ENCODE results near the gene ADAM15. TPM values are rescaled to one million over a fixed set of nuclear protein-coding genes. Genes with fewer than 3 reads are reported as not detected.

ADAM15 gene
- total RNA-seq, 1 experiment from 2014 or later: 36.3 TPM

DNA sequence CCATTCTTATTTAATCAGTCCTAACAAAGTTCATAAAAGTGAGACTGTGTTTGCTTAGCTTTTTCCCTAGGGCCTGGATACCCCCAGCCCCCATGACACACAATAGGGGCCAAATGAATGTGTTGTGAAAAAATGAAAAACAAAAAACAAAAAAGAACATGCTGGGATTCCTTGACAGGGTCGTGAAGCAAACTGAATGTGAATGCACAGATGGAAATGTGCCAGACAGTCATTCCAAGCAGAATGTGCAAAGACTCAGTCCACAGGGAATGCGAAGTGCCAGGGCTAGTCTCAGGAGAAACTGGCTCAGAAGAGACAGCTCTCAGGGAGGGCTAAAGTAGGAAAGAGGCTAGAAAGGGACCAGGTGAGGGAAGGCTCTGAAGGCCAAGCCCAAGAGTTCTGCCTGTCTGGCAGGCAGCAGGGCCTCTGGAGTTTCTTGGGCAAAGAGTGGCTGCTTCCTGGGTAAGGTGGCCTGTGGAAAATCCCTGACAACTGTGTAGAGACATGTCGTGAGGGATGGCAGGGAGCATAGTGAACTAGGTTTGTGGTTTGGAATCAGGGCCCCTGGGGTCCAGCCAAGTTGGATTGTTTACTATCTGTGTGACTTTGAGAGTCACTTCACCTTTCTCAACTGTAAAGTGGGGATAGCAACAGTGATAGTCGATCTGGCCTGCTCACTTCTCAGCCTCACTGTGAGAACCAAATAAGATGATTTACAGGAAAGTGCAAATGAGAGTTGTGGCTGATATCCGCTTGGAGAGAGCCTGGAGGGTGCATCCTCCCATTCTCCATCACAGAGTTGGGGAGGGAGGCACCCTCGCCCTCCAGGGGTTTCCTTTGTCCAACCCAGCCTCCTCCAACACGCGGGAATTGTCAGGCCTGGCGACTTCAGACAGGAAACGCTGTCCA lies 1.2 kb upstream of the ADAM15 start:
- Histone ChIP-seq H3K36me3 (ENCODE audit: insufficient read depth, low read length, poor library complexity, severe bottlenecking) (no peaks in the 10 kb centered on the region), H3K4me3 (ENCODE audit: low read depth, low read length, poor library complexity, severe bottlenecking) (peak overlapping the region; percentile 89), H3K27ac (ENCODE audit: low read depth, low read length, poor library complexity, severe bottlenecking) (peak overlapping the region; percentile 47), H3K4me1 (ENCODE audit: insufficient read depth, low read length, poor library complexity, severe bottlenecking) (peaks cover 20% of the 10 kb centered on the region), H3K9me3 (ENCODE audit: low read depth, low read length, poor library complexity, severe bottlenecking) (no peaks in the 10 kb centered on the region), H3K27me3 (replicated peaks; ENCODE audit: insufficient read depth, low read depth, low read length, poor library complexity) (no peaks in the 10 kb centered on the region)
- POLR2A ChIA-PET (ENCODE audit: low non-redundant PET): interaction anchor here (0.5 kb wide), 1 partner anchor 51 kb away, joined by 4 read pairs; no protein-coding TSS in a partner anchor
- no TSS peak for BruUV-seq (replicated peaks)
- intact Hi-C loops (cut with micrococcal nuclease; ENCODE audit: unreplicated experiment): no loop called here
- DNase-seq (ENCODE audit: low spot score): peak; percentile 39
- TF ChIP-seq EZH2 (IDR thresholded peaks at IDR 0.05; ENCODE audit: borderline replicate concordance, low read depth, low read length, poor library complexity, severe bottlenecking): no peak
- TF ChIP-seq, protein P1, sequence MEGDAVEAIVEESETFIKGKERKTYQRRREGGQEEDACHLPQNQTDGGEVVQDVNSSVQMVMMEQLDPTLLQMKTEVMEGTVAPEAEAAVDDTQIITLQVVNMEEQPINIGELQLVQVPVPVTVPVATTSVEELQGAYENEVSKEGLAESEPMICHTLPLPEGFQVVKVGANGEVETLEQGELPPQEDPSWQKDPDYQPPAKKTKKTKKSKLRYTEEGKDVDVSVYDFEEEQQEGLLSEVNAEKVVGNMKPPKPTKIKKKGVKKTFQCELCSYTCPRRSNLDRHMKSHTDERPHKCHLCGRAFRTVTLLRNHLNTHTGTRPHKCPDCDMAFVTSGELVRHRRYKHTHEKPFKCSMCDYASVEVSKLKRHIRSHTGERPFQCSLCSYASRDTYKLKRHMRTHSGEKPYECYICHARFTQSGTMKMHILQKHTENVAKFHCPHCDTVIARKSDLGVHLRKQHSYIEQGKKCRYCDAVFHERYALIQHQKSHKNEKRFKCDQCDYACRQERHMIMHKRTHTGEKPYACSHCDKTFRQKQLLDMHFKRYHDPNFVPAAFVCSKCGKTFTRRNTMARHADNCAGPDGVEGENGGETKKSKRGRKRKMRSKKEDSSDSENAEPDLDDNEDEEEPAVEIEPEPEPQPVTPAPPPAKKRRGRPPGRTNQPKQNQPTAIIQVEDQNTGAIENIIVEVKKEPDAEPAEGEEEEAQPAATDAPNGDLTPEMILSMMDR (conservative IDR thresholded peaks at IDR 0.05; ENCODE audit: low read depth, low read length): no peak
- CTCF ChIA-PET: interaction anchor here (1.0 to 1.4 kb wide), 2 partner anchors 33 to 50 kb away, joined by 7 to 10 read pairs; no protein-coding TSS in a partner anchor

DNA sequence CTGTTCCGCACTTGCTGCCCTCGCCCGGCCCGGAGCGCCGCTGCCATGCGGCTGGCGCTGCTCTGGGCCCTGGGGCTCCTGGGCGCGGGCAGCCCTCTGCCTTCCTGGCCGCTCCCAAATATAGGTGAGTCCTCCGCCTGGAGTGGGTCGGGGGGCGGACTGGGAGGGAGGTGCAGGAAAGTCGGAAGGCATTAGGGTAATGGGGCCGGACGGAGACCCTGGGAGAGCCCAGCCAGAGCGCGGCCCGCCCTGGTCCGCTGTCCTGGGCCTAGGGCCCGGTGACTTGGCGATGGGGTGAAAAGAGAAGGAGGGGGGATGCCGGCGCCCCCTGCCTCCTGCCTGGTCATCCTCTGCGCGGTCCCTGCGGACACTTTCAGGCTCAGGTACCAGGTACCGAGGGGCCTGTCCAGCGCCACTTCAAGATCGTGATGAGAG lies 243 bp downstream of the ADAM15 start:
- DNase-seq (ENCODE audit: low spot score): no peak
- H3K4me1 ChIP-seq (ENCODE audit: insufficient read depth, low read length, poor library complexity, severe bottlenecking): peaks cover 20% of the 10 kb centered on the region
- no peaks in the 10 kb centered on the region for H3K36me3 ChIP-seq (ENCODE audit: insufficient read depth, low read length, poor library complexity, severe bottlenecking)
- ChIA-PET CTCF (interaction anchor here (0.6 to 1.4 kb wide), 10 partner anchors 10 to 572 kb away, joined by 3 to 8 read pairs (median 4); partner anchors contain the start of gene SHC1), POLR2A (ENCODE audit: low non-redundant PET) (no interaction called here)
- H3K4me3 ChIP-seq (ENCODE audit: low read depth, low read length, poor library complexity, severe bottlenecking): peak overlapping the region; percentile 89
- H3K9me3 ChIP-seq (ENCODE audit: low read depth, low read length, poor library complexity, severe bottlenecking): no peaks in the 10 kb centered on the region
- no peaks in the 10 kb centered on the region for H3K27me3 ChIP-seq (replicated peaks; ENCODE audit: insufficient read depth, low read depth, low read length, poor library complexity)
- intact Hi-C loops (cut with micrococcal nuclease; ENCODE audit: unreplicated experiment): no loop called here
- no peak overlapping the region for H3K27ac ChIP-seq (ENCODE audit: low read depth, low read length, poor library complexity, severe bottlenecking)
- no TSS peak for BruUV-seq (replicated peaks)
- TF ChIP-seq, protein P1 (conservative IDR thresholded peaks at IDR 0.05; ENCODE audit: low read depth, low read length): no peak
- no peak for TF ChIP-seq EZH2 (IDR thresholded peaks at IDR 0.05; ENCODE audit: borderline replicate concordance, low read depth, low read length, poor library complexity, severe bottlenecking)

- no peak for TF ChIP-seq EZH2 (IDR thresholded peaks at IDR 0.05; ENCODE audit: borderline replicate concordance, low read depth, low read length, poor library complexity, severe bottlenecking)
- TF ChIP-seq, protein P1 (conservative IDR thresholded peaks at IDR 0.05; ENCODE audit: low read depth, low read length): no peak
- intact Hi-C loops (cut with micrococcal nuclease; ENCODE audit: unreplicated experiment): no loop called here
- no TSS peak for BruUV-seq (replicated peaks)
- H3K27me3 ChIP-seq (replicated peaks; ENCODE audit: insufficient read depth, low read depth, low read length, poor library complexity): no peaks in the 10 kb centered on the region
- H3K27ac ChIP-seq (ENCODE audit: low read depth, low read length, poor library complexity, severe bottlenecking): no peak overlapping the region
- H3K36me3 ChIP-seq (ENCODE audit: insufficient read depth, low read length, poor library complexity, severe bottlenecking): no peaks in the 10 kb centered on the region
- CTCF ChIA-PET: interaction anchor here (0.6 to 2.0 kb wide), 5 partner anchors 10 to 572 kb away, joined by 3 to 9 read pairs (median 6); partner anchors contain the start of gene SHC1
- H3K4me1 ChIP-seq (ENCODE audit: insufficient read depth, low read length, poor library complexity, severe bottlenecking): peaks cover 20% of the 10 kb centered on the region
- H3K4me3 ChIP-seq (ENCODE audit: low read depth, low read length, poor library complexity, severe bottlenecking): peak overlapping the region; percentile 89
- DNase-seq (ENCODE audit: low spot score): peak; percentile 47
- POLR2A ChIA-PET (ENCODE audit: low non-redundant PET): no interaction called here
- no peaks in the 10 kb centered on the region for H3K9me3 ChIP-seq (ENCODE audit: low read depth, low read length, poor library complexity, severe bottlenecking)
Measured at GRCh38 chr1:155051777-155052398, 772 bp downstream of the ADAM15 start.
